A549 treated with CpdA at 1 μM for 4 hours (cell line): ENCODE results near the gene DCTN1. TPM values are rescaled to one million over a fixed set of nuclear protein-coding genes. Genes with fewer than 3 reads are reported as not detected.

Experiments used
- total RNA-seq: library from RNA; stranded (reverse); fragments of 200-300 nt; extraction: Qiagen RNA extraction; gene quantifications from 5 replicates; pipeline ENCODE4 v1.2.3, GENCODE V29; 2022; ENCODE audit warnings: low read depth

Gene DCTN1
- total RNA-seq = 101 to 149 TPM (median 140 TPM) in 5 replicates

GRCh38 chr2:74379851-74380789 is at the start of gene DCTN1:
Gene DCTN1 (minus strand): TSS chr2:74380311. CDS start chr2:74380037, 274 bp downstream.

GRCh38 chr2:74421221-74421870 is 41.2 kb upstream of the DCTN1 start, which contains the start of the genes C2orf81 and WDR54:
Gene C2orf81 (minus strand): TSS chr2:74421619. CDS start chr2:74421560, 59 bp downstream.
Gene WDR54 (plus strand): TSS chr2:74421730. CDS start chr2:74422154, 424 bp downstream.

DNA sequence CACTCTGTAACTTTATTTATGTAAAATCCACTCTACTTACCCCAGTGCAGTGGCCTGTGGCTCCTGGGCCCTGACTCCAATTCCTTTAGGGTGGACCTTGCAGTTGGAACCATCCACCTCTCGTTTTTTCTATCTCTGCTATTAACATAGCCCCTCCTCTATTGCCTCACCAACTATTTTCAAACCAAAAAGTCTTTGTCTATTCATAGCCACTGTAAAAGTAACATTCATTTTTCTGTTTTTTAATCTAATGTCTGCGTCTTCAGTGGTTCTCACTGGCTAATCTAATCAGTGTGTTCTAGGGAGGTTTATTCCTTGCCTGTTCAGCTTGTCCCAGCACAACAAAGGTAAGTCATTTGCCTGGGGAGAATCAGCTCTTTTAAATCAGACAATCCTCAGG is 36.8 kb downstream of the DCTN1 start, which contains the start of gene SLC4A5:
SLC4A5 (minus strand) TSS at position 101 of the 400 bp plus-strand sequence. CDS start 28,393 bp downstream, outside the sequence.

Other genes starting within 250 kb of the DCTN1 start
- gene BOLA3, start 232.4 kb downstream of the DCTN1 start, total RNA-seq = 125 to 154 TPM (median 128 TPM) in 5 replicates
- 76.2 to 90.9 TPM (median 82.6 TPM) in 5 replicates for gene MOB1A, start 201.4 kb downstream of the DCTN1 start, total RNA-seq
- gene MTHFD2, start 181.7 kb downstream of the DCTN1 start, total RNA-seq = 150 to 175 TPM (median 172 TPM) in 5 replicates
- gene SLC4A5, start 36.9 kb downstream of the DCTN1 start, total RNA-seq = 0.14 to 0.40 TPM (median 0.21 TPM) in 5 replicates
- 2.8 to 4.7 TPM (median 3.5 TPM) in 5 replicates for gene C2orf81, start 41.3 kb upstream of the DCTN1 start, total RNA-seq
- gene WDR54, start 41.4 kb upstream of the DCTN1 start, total RNA-seq = 72.5 to 92.0 TPM (median 82.3 TPM) in 5 replicates
- 19.2 to 26.3 TPM (median 21.2 TPM) in 5 replicates for gene RTKN, start 61.6 kb upstream of the DCTN1 start, total RNA-seq
- gene INO80B, start 74.8 kb upstream of the DCTN1 start, total RNA-seq = 52.2 to 58.2 TPM (median 54.4 TPM) in 5 replicates
- 51.5 to 88.6 TPM (median 83.1 TPM) in 5 replicates for gene WBP1, start 78.1 kb upstream of the DCTN1 start, total RNA-seq
- 40.8 to 55.0 TPM (median 49.5 TPM) in 5 replicates for gene MOGS, start 85.1 kb upstream of the DCTN1 start, total RNA-seq
- gene MRPL53, start 92.4 kb upstream of the DCTN1 start, total RNA-seq = 99.0 to 157 TPM (median 138 TPM) in 5 replicates
- 12.3 to 16.8 TPM (median 15.4 TPM) in 5 replicates for gene CCDC142, start 102.7 kb upstream of the DCTN1 start, total RNA-seq
- 15.1 to 18.4 TPM (median 15.3 TPM) in 5 replicates for gene TTC31, start 102.8 kb upstream of the DCTN1 start, total RNA-seq
- 3.0 to 4.0 TPM (median 3.5 TPM) in 5 replicates for gene LBX2, start 119.3 kb upstream of the DCTN1 start, total RNA-seq
- gene PCGF1, start 127.4 kb upstream of the DCTN1 start, total RNA-seq = 33.4 to 36.3 TPM (median 35.3 TPM) in 5 replicates
- gene TLX2, start 134.1 kb upstream of the DCTN1 start, total RNA-seq = 0.12 to 0.54 TPM (median 0.29 TPM) in 5 replicates
- gene DQX1, start 145.9 kb upstream of the DCTN1 start, total RNA-seq = 0.09 to 0.22 TPM (median 0.13 TPM) in 5 replicates
- gene AUP1, start 149.4 kb upstream of the DCTN1 start, total RNA-seq = 194 to 263 TPM (median 246 TPM) in 5 replicates
- gene HTRA2, start 149.6 kb upstream of the DCTN1 start, total RNA-seq = 32.0 to 46.8 TPM (median 42.8 TPM) in 5 replicates
- gene LOXL3, start 173.6 kb upstream of the DCTN1 start, total RNA-seq = 0.32 to 0.65 TPM (median 0.45 TPM) in 5 replicates
- gene DOK1, start 174.4 kb upstream of the DCTN1 start, total RNA-seq = 3.5 to 5.9 TPM (median 4.2 TPM) in 5 replicates